HG03064 (cell line): Measurements from ENCODE around the gene SPTBN1.
"Not testable (repeated sequence)": the region's sequence is repeated elsewhere in the genome, so short reads cannot be mapped to it uniquely, and the experiment has no call there.

Experiments
- ATAC-seq: cut with Tn5 transposase; IDR thresholded peaks from one replicate; pipeline ENCODE4 v1.9.1; 2021; ENCODE audit warnings: low read depth; ENCODE audit not compliant: unreplicated experiment

Gene SPTBN1

DNA sequence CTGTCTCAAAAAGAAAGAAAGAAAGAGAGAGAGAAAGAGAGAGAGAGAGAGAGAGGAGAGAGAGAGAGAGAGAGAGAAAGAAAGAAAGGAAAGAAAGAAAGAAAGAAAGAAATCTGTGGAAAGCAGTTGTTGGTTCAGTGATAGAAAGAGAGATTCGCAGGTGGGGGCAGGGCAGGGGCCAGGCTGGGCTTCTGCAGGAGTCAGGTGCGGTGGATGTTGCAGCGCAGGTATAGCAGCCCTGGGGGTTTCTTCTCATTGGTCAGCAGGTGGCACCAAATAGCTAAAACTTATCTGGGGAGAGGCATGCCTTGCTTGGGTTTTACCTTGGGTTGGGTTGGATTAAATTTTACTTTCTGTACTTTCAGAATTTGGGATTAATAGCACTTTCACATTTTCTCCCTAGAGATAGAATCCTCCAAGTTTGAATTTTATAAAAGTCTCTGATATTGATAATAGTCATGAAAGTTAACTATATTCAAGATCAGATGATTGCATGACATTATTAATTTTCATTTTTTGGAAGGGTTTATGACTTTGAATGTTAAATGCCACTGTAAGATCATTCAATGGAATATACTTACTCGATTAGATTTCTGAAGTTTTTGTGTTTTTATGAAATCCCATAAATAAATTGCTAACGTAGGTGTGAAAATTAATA lies 66.6 kb downstream of the SPTBN1 start:
- peak; percentile 57 for ATAC-seq

DNA sequence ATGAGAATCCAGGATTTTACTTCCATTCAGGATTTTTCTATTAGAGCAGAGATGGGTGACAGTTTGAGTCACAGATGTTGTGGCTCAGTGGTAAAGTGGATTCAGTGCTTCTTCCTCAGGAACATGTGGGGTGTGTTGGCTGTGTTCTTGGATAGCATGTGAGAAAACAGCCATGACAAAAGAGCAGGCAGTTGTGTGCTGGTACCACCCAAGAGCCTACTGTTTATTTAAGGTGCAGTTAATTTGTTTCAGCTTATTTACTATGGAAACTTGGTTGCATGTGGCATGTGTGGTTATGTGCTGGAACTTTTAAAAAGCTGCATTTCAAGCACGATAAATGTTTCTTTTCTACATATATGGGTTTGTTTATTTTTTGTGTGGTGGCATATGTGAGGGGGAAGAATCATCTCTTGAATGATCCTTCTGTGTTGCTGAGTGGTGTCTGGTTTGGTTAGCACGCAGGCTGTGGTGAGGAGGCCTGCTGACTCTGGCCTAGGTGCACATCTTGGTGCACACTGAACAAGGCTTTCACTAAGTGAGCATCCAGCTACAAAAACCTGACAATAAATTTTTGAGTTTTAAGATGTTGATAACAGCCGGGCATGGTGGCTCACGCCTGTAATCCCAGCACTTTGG lies 67.3 kb downstream of the SPTBN1 start:
- ATAC-seq = no peak

- peak; percentile 50 for ATAC-seq
Observed at GRCh38 chr2:54524226-54524991, 68.3 kb downstream of the SPTBN1 start.

GRCh38 chr2:54525321-54525720 lies 69.2 kb downstream of the SPTBN1 start:
- ATAC-seq = no peak

GRCh38 chr2:54526226-54526879 lies 70.2 kb downstream of the SPTBN1 start:
- no peak for ATAC-seq

DNA sequence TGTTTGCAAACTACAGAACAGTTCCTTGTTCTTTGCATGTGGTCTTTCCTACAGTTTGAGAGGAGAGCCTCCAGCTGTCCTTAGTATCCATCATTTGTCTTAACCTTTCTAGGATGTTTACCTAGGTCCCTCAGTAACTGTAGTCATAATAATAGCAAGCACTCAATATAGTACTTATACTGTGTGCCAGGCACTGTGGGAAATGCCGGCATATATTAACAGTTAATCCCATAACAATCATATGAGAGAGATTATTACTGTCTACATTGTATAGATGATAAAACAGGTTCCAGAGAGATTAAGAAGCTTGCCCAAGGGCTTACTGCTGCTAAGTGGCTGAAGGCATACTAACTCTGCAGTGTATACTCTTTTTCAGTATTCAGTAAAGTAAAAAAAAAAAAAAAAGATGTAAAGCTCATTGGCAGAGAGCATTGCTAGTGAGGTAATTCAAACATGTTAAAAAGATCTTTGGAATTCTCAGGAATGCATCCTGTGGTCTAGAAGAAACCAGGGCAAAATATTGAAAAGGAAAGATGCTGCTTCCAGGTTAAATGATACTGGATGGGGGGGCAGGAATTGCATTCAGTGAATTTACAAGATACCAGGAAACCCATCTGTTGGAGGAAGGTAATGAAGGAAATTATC lies 72.3 kb downstream of the SPTBN1 start:
- no peak for ATAC-seq

- ATAC-seq = not testable (repeated sequence)
Observed at GRCh38 chr2:54529518-54529917, 73.4 kb downstream of the SPTBN1 start.

- ATAC-seq = no peak
Observed at GRCh38 chr2:54529935-54530334, 73.8 kb downstream of the SPTBN1 start.

DNA sequence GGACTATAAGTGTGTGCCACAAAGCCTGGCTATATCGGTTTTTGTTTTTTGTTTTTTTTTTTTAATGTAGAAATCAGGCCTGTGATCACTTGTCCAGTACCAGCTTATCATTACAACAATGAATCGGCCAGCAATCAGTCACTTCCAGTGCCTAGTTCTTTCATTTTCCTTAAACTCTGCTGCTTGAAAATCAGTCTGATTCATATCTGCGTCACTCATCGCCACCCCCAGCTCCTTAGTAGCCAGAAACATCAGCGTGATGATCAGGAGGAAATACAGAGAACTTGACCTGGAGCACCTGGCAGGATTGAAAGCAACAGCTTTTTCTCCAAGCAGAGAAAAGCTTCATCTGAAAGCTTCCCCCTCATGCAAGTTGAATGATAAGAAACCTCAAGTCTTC lies 75.4 kb downstream of the SPTBN1 start:
- no peak for ATAC-seq

GRCh38 chr2:54534221-54534620 lies 78.1 kb downstream of the SPTBN1 start:
- ATAC-seq = no peak

DNA sequence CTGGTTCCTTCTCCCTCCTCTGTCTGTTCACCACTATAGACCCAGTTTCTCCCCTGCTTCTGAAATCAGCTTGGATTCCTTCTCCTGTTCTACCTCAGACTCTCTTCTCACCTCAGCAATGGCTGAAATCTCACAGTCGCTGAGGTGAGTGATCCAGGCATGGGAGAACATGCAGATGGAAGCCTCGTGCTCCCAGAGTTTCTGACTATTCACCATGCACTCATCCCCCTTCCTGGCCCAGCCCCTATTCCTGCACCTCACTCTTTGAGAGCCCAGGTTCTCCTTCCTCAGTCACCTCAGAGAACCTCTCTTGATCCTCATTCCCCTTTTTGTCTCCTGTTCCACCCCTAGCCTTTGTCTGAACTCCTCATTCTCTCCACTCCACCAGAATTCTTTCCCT lies 78.5 kb downstream of the SPTBN1 start:
- ATAC-seq = no peak

DNA sequence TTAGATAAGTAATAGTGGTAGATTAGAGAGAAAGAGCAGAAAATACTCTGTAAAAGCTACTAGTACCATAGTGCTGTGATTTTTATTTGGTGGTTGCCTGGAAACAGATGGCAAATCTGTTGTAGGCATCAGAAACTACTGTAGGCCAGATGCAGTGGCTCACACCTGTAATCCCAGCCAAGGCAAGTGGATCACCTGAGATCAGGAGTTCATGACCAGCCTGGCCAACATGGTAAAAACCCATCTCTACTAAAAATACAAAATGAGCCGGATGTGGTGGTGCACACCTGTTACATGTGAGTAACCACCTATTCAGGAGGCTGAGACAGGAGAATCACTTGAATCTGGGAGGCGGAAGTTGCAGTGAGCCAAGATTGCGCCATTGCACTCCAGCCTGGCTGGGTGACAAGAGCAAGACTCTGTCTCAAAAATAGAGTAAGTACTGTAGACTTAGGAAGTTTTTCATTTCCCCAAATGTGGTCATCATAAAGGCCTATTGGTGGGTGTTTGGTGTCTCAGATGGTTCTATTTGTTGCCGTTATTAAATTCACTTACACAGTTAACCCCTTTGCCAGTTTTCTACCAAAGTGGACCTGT lies 79.6 kb downstream of the SPTBN1 start:
- no peak for ATAC-seq

- ATAC-seq = no peak
Observed at GRCh38 chr2:54536720-54537119, 80.6 kb downstream of the SPTBN1 start.

DNA sequence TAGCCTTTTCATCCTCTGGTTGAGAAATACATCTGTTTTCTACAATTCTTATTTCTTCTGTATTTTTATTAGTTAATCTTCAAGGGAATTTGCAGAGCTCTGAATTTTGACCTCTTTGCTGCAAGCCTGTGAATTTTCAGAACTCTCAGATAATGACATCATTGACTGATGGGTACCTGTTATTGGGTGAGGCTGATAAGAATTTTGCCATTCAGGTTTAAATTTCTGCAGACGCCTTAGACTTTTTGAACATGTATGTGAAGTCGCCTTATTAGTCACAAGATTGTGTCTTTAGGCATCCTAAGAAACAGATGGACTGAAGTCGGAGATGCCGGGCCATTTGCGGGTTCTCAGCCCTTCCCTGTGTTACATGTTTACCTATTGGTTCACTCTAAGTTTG lies 82.4 kb downstream of the SPTBN1 start:
- ATAC-seq = no peak

- no peak for ATAC-seq
Observed at GRCh38 chr2:54539683-54540082, 83.6 kb downstream of the SPTBN1 start.

DNA sequence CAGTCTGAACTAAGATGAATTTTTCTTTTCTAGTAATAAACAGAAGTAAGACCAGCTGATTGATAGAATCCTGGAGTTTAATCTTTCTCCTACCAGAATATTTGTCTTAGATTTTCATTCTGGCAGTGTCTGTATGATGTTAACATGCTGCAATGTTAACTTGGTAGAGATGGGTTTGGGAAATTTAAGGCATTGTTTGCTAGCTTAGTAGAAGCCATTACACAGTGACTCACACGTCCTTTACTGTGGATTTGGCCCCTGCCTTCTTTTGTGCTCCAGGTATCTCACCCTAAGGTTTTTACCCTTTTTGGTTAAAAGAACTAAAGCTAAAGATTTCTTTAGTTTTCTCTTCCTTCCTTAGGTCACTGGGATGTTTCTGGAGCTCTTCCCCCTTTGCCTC lies 84.1 kb downstream of the SPTBN1 start:
- ATAC-seq = no peak

GRCh38 chr2:54541995-54542394 lies 85.9 kb downstream of the SPTBN1 start:
- no peak for ATAC-seq

- ATAC-seq = no peak
Observed at GRCh38 chr2:54543733-54544396, 87.7 kb downstream of the SPTBN1 start.

- ATAC-seq = no peak
Observed at GRCh38 chr2:54545702-54546450, 89.7 kb downstream of the SPTBN1 start.
